Measurements from ENCODE around the gene CNPPD1. TPM values are rescaled to one million over a fixed set of nuclear protein-coding genes. Genes with fewer than 3 reads are reported as not detected.

Gene CNPPD1
- total RNA-seq, 1 donor from 2014 or later: 32.2 TPM

DNA sequence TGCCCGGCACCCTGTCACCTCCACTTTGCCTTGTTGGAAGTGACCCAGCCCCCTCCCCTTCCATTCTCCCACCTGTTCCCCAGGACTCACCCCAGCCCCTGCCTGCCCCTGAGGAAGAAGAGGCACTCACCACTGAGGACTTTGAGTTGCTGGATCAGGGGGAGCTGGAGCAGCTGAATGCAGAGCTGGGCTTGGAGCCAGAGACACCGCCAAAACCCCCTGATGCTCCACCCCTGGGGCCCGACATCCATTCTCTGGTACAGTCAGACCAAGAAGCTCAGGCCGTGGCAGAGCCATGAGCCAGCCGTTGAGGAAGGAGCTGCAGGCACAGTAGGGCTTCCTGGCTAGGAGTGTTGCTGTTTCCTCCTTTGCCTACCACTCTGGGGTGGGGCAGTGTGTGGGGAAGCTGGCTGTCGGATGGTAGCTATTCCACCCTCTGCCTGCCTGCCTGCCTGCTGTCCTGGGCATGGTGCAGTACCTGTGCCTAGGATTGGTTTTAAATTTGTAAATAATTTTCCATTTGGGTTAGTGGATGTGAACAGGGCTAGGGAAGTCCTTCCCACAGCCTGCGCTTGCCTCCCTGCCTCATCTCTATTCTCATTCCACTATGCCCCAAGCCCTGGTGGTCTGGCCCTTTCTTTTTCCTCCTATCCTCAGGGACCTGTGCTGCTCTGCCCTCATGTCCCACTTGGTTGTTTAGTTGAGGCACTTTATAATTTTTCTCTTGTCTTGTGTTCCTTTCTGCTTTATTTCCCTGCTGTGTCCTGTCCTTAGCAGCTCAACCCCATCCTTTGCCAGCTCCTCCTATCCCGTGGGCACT is 5.8 kb upstream of the CNPPD1 start:
- Histone ChIP-seq H3K9me3 (no peaks in the 10 kb centered on the region), H3K36me3 (peaks cover 0 to 46% of the 10 kb centered on the region in 2 donors), H3K4me1 (peaks cover 25% of the 10 kb centered on the region), H3K27me3 (no peaks in the 10 kb centered on the region), H3K27ac (no peak overlapping the region), H3K4me3 (no peak overlapping the region)
- intact Hi-C loops (cut with DNase I): no loop called here
- DNase-seq (ENCODE audit: extremely low spot score in 2 of 2): peak in 1 of 2 donors; percentile 74
- TF ChIP-seq, protein P1, sequence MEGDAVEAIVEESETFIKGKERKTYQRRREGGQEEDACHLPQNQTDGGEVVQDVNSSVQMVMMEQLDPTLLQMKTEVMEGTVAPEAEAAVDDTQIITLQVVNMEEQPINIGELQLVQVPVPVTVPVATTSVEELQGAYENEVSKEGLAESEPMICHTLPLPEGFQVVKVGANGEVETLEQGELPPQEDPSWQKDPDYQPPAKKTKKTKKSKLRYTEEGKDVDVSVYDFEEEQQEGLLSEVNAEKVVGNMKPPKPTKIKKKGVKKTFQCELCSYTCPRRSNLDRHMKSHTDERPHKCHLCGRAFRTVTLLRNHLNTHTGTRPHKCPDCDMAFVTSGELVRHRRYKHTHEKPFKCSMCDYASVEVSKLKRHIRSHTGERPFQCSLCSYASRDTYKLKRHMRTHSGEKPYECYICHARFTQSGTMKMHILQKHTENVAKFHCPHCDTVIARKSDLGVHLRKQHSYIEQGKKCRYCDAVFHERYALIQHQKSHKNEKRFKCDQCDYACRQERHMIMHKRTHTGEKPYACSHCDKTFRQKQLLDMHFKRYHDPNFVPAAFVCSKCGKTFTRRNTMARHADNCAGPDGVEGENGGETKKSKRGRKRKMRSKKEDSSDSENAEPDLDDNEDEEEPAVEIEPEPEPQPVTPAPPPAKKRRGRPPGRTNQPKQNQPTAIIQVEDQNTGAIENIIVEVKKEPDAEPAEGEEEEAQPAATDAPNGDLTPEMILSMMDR (IDR thresholded peaks at IDR 0.05): no peak
- TF ChIP-seq POLR2A (IDR thresholded peaks at IDR 0.05) (no peak), POLR2AphosphoS5 (IDR thresholded peaks at IDR 0.05; ENCODE audit: insufficient read depth in 1 of 2, low read depth in 1 of 2) (no peak)

DNA sequence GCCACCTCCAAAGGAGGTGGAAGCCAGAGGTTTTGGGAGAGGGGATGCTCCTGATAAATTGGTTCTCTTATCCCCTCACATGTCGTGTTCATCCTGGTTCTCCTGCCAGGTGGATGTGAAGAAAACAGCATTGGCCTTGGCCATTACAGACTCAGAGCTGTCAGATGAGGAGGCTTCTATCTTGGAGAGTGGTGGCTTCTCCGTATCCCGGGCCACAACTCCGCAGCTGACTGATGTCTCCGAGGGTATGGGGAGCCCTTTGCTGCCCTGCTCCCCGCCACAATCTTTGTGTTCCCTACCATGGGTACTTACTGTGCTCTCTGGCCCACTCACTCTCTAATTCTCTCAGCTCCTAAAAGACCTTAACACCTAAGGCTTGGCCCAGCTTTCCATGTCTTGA is 4.8 kb upstream of the CNPPD1 start:
- no peak overlapping the region for H3K27ac ChIP-seq
- H3K4me1 ChIP-seq: peaks cover 25% of the 10 kb centered on the region
- H3K27me3 ChIP-seq: no peaks in the 10 kb centered on the region
- H3K36me3 ChIP-seq: peaks cover 0 to 46% of the 10 kb centered on the region in 2 donors
- DNase-seq (ENCODE audit: extremely low spot score in 2 of 2): peak in 1 of 2 donors; percentile 65
- intact Hi-C loops (cut with DNase I): no loop called here
- no peak for TF ChIP-seq POLR2A (IDR thresholded peaks at IDR 0.05)
- TF ChIP-seq POLR2AphosphoS5 (IDR thresholded peaks at IDR 0.05; ENCODE audit: insufficient read depth in 1 of 2, low read depth in 1 of 2): no peak
- TF ChIP-seq, protein P1 (IDR thresholded peaks at IDR 0.05): no peak
- no peak overlapping the region for H3K4me3 ChIP-seq
- H3K9me3 ChIP-seq: no peaks in the 10 kb centered on the region

DNA sequence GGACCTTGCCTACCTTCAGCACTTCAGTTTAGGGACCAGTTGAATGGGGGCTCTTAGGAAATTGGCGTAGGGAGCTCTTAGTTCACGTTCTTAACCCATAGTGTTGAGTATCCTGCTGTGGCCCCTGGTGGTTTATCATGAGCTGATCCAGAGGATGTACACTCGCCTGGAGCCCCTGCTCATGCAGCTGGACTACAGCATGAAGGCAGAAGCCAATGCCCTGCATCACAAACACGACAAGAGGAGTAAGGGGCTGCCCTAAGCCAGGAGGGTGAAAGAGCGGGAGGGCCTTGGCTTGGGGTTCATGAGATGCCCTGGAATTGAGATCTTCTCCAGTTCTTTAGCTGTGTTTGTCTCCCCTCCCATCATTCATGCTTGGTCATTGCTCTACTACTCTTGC is 4.2 kb upstream of the CNPPD1 start:
- Histone ChIP-seq H3K4me1 (peaks cover 28% of the 10 kb centered on the region), H3K36me3 (peaks cover 0 to 46% of the 10 kb centered on the region in 2 donors), H3K4me3 (no peak overlapping the region), H3K27me3 (no peaks in the 10 kb centered on the region), H3K9me3 (no peaks in the 10 kb centered on the region), H3K27ac (no peak overlapping the region)
- TF ChIP-seq, protein P1 (IDR thresholded peaks at IDR 0.05): no peak
- TF ChIP-seq POLR2AphosphoS5 (IDR thresholded peaks at IDR 0.05; ENCODE audit: insufficient read depth in 1 of 2, low read depth in 1 of 2) (no peak), POLR2A (IDR thresholded peaks at IDR 0.05) (no peak)
- no peak for DNase-seq (ENCODE audit: extremely low spot score in 2 of 2)
- intact Hi-C loops (cut with DNase I): no loop called here

DNA sequence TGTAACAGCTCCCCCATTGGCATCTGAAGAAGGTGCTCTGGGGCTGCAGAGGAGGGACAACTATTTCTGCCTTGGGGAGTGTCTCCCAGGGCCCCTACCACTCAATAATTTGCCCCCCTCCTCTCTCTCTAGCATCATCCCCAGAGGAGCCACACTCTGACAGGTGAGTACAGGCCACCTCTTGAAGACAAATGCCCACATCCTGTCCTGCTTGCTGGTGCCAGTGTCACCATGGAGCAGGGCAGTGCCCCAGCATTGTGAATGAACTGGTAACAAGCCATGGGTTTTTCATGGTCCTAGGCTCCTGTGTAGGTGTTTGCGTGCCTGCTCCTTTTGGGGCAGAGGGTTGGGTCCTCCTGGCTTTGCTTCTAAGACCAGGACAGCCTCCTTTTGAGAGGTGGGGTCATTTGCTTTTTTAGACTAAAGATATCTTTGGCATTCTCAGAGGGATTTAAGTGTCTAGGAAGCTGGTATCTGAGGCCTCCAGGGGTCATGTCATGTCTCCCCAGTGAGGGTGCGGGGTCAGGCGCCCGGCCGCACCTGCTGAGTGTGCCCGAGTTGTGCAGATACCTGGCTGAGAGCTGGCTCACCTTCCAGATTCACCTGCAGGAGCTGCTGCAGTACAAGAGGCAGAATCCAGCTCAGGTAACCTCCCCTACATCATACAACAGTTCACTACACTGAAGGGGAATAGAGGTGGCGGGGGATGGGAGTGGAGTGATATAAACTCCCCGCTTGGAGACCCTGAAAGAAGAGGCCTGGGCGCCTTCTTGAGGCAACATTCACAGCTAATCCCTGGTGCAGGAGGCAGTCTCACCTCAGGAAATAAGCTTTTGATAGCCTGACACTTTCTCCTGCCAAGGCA is 3.1 kb upstream of the CNPPD1 start:
- no peaks in the 10 kb centered on the region for H3K27me3 ChIP-seq
- no peaks in the 10 kb centered on the region for H3K9me3 ChIP-seq
- TF ChIP-seq POLR2A (IDR thresholded peaks at IDR 0.05) (no peak), POLR2AphosphoS5 (IDR thresholded peaks at IDR 0.05; ENCODE audit: insufficient read depth in 1 of 2, low read depth in 1 of 2) (no peak)
- TF ChIP-seq, protein P1 (IDR thresholded peaks at IDR 0.05): no peak
- H3K36me3 ChIP-seq: peaks cover 0 to 51% of the 10 kb centered on the region in 2 donors
- peaks cover 37% of the 10 kb centered on the region for H3K4me1 ChIP-seq
- H3K4me3 ChIP-seq: no peak overlapping the region
- H3K27ac ChIP-seq: no peak overlapping the region
- intact Hi-C loops (cut with DNase I): no loop called here
- DNase-seq (ENCODE audit: extremely low spot score in 2 of 2): peak in 1 of 2 donors; percentile 79
